HepG2 (cell line): ENCODE data around the gene TBC1D14.
A peak's percentile ranks its signal among the peaks of the same experiment; 100 is the strongest.

Source experiments
- BRCA1 ChIP-seq: sonication (generic); formaldehyde crosslinking; IDR thresholded peaks from 2 replicates; pipeline ENCODE4 v1.4.0; 2020; ENCODE audit warnings: missing genetic modification reagents
- TF ChIP-seq, protein P1 (sequence below): sonication (generic); formaldehyde crosslinking; IDR thresholded peaks from 2 replicates; pipeline ENCODE4 v1.5.0; 2020; ENCODE audit warnings: mild to moderate bottlenecking, missing genetic modification reagents, moderate library complexity

DNA sequence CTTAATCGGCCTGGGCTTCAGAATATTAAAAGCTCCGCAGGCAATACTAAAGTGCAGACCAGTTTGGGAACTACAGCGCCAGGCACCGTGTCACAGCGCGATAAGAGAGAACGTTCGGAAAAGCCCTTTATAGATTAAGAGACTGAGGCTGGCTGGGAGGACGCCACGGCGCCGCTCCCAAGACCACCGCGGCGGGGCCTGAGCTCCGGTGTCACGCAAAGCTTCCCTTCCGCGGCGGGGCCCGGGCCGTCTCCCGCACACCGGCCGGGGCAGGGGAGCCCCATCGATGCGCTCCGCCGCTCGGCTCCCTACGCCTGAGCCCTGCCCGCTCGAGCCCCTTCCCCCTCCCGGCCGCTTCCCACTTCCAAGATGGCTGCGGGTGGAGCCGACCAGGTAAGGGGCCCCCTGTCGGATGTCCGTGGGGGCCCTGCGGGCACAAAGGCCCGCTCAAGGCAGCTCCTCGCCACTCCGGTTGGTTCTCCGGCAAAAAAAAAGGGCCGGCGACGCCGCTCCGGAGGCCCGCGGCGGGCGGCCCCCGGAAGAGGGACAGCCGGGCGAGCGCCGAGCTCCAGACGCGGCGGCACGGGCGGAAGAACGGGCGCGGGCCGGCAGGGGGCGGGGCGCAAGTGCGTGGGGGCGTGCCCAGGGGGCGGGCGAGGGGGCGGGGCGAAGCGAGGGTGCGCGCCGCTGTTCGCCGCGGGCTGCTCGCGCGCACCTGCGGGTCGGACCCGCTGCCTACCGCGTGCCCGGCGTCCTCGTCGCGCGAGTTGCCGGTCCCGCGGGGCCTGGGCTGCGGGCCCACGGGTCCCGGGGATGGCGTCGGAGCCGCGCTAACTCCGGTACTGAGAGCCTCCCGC lies at the start of gene TBC1D14:
- TF ChIP-seq BRCA1 (CRISPR knock-in tag), result no peak
- TF ChIP-seq, protein P1, sequence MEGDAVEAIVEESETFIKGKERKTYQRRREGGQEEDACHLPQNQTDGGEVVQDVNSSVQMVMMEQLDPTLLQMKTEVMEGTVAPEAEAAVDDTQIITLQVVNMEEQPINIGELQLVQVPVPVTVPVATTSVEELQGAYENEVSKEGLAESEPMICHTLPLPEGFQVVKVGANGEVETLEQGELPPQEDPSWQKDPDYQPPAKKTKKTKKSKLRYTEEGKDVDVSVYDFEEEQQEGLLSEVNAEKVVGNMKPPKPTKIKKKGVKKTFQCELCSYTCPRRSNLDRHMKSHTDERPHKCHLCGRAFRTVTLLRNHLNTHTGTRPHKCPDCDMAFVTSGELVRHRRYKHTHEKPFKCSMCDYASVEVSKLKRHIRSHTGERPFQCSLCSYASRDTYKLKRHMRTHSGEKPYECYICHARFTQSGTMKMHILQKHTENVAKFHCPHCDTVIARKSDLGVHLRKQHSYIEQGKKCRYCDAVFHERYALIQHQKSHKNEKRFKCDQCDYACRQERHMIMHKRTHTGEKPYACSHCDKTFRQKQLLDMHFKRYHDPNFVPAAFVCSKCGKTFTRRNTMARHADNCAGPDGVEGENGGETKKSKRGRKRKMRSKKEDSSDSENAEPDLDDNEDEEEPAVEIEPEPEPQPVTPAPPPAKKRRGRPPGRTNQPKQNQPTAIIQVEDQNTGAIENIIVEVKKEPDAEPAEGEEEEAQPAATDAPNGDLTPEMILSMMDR (CRISPR knock-in tag), result peak; percentile 43
